HCT116 (cell line): ENCODE data around the gene CIRBP. TPM values are rescaled to one million over a fixed set of nuclear protein-coding genes. Genes with fewer than 3 reads are reported as not detected.

ENCODE experiments used
- ATAC-seq: fragments of 200-7000 bp; cut with Tn5 transposase; 2 replicates; pipeline ENCODE4 v1.9.1; 2020; ENCODE audit warnings: mild to moderate bottlenecking, moderate library complexity
- BruUV-seq: library from RNA; stranded (reverse); fragments of 400-500 nt; replicated peaks from 2 replicates; lab custom pipeline; 2021; lab: Mats Ljungman, UMichigan
- CTCF ChIA-PET: fragments of 300-600 bp; sonication (Branson Sonifier 250); formaldehyde crosslinking; loops from one replicate; lab custom pipeline; 2021; ENCODE audit warnings: antibody characterized with exemption; lab: Charles Lee
- POLR2A ChIA-PET: fragments of 300-600, 350-600 bp; sonication (Branson Sonifier 250); formaldehyde crosslinking; loops from one replicate; lab custom pipeline; 2021; ENCODE audit warnings: antibody characterized with exemption; lab: Charles Lee
- RAD21 ChIA-PET, 2 experiments: fragments of 300-600 bp; sonication (Branson Sonifier 250); formaldehyde crosslinking; loops; one replicate each; lab custom pipeline; 2023; ENCODE audit warnings: low total read pairs in 2 of 2; ENCODE audit not compliant: uncharacterized antibody in 2 of 2, unreplicated experiment in 2 of 2, low non-redundant PET in 1 of 2; lab: Charles Lee
- DNase-seq: peaks from one replicate; pipeline ENCODE4 v3.0.0-alpha.2; 2010; ENCODE audit warnings: low read depth, low spot score
- H2AFZ ChIP-seq: fragments of 200-600 bp; shearing (Covaris generic), sonication (generic); 2 replicates; pipeline ENCODE4 v1.6.1; 2017; ENCODE audit warnings: low read depth, mixed run types, mixed read lengths, antibody characterized with exemption, low read length; ENCODE audit not compliant: poor library complexity, severe bottlenecking
- H3K27ac ChIP-seq: 2 replicates; pipeline ENCODE4 v1.5.1; 2012; ENCODE audit warnings: low read depth, low read length
- H3K27me3 ChIP-seq: fragments of 200-600 bp; sonication (generic); 2 replicates; pipeline ENCODE4 v1.6.1; 2016; ENCODE audit warnings: mixed run types, low read length, mixed read lengths; ENCODE audit not compliant: insufficient read depth
- H3K36me3 ChIP-seq, 2 experiments: fragments of 200-500 bp in 1 of 2; fragments of 200-600 bp in 1 of 2; sonication (Bioruptor generic) in 1 of 2; sonication (generic) in 1 of 2; 2 replicates each; pipeline versions ENCODE4 v1.5.1 to v1.6.1; 2014 to 2016; ENCODE audit warnings: low read length in 2 of 2, inconsistent platforms in 1 of 2, mixed read lengths in 1 of 2, mixed run types in 1 of 2; ENCODE audit not compliant: insufficient read depth in 2 of 2, control insufficient read depth in 1 of 2
- H3K4me1 ChIP-seq, 2 experiments: fragments of 200-600 bp in 1 of 2; sonication (generic) in 1 of 2; 2 replicates each; pipeline versions ENCODE4 v1.5.1 to v1.6.1; 2012 to 2017; ENCODE audit warnings: low read length in 2 of 2, inconsistent platforms in 1 of 2, mild to moderate bottlenecking in 1 of 2, mixed read lengths in 1 of 2, mixed run types in 1 of 2, moderate library complexity in 1 of 2; ENCODE audit not compliant: insufficient read depth in 2 of 2, control insufficient read depth in 1 of 2
- H3K4me2 ChIP-seq: fragments of 200-600 bp; sonication (generic); 2 replicates; pipeline ENCODE4 v1.6.1; 2017; ENCODE audit warnings: mixed run types, low read length, mixed read lengths
- H3K4me3 ChIP-seq, 2 experiments: fragments of 200-600 bp in 1 of 2; sonication (generic) in 1 of 2; replicated peaks in 1 of 2; 2 replicates each; pipeline ENCODE4 v1.5.1; 2011 to 2016; ENCODE audit warnings: low read length in 2 of 2, control low read depth in 1 of 2, low read depth in 1 of 2, mild to moderate bottlenecking in 1 of 2, mixed read lengths in 1 of 2, mixed run types in 1 of 2
- H3K79me2 ChIP-seq: fragments of 200-600 bp; sonication (generic); 2 replicates; pipeline ENCODE4 v1.6.1; 2017; ENCODE audit warnings: mild to moderate bottlenecking, mixed run types, low read length, moderate library complexity, mixed read lengths; ENCODE audit not compliant: insufficient read depth
- H3K9ac ChIP-seq: fragments of 200-600 bp; sonication (generic); 2 replicates; pipeline ENCODE4 v1.6.1; 2016; ENCODE audit warnings: low read length, mixed read lengths
- H3K9me2 ChIP-seq: fragments of 200-600 bp; sonication (generic), shearing (Covaris generic); 2 replicates; pipeline ENCODE4 v1.6.1; 2017; ENCODE audit warnings: mixed run types, mild to moderate bottlenecking, moderate library complexity; ENCODE audit not compliant: insufficient read depth
- H3K9me3 ChIP-seq, 2 experiments: fragments of 200-500 bp in 1 of 2; fragments of 200-600 bp in 1 of 2; sonication (Bioruptor generic) in 1 of 2; sonication (generic) in 1 of 2; 2 replicates each; pipeline ENCODE4 v1.6.1; 2014 to 2017; ENCODE audit warnings: low read length in 2 of 2, mixed read lengths in 2 of 2, inconsistent platforms in 1 of 2, low read depth in 1 of 2, mild to moderate bottlenecking in 1 of 2, mixed run types in 1 of 2, moderate library complexity in 1 of 2; ENCODE audit not compliant: control insufficient read depth in 1 of 2, insufficient read depth in 1 of 2
- H4K20me1 ChIP-seq: fragments of 200-600 bp; sonication (generic), shearing (Covaris generic); 2 replicates; pipeline ENCODE4 v1.6.1; 2017; ENCODE audit warnings: mixed run types, mild to moderate bottlenecking, moderate library complexity; ENCODE audit not compliant: insufficient read depth
- POLR2A ChIP-seq: IDR thresholded peaks from 2 replicates; pipeline ENCODE4 v1.7.0; 2011; ENCODE audit warnings: borderline replicate concordance; ENCODE audit not compliant: insufficient read depth, insufficient read length; ENCODE audit errors: extremely low read depth
- POLR2AphosphoS5 ChIP-seq: IDR thresholded peaks from 2 replicates; pipeline ENCODE4 v1.6.1; 2011; ENCODE audit warnings: mild to moderate bottlenecking, low read depth, low read length, moderate library complexity
- YY1 ChIP-seq: IDR thresholded peaks from 2 replicates; pipeline ENCODE4 v1.6.1; 2011; ENCODE audit warnings: low read length, low read depth, moderate library complexity, mild to moderate bottlenecking; ENCODE audit not compliant: insufficient replicate concordance; ENCODE audit errors: extremely low read depth
- ZFX ChIP-seq: fragments of 450-650 bp; IDR thresholded peaks from 2 replicates; pipeline ENCODE4 v1.6.1; 2017
- ZNF274 ChIP-seq: fragments of 200-500 bp; sonication (Bioruptor generic); IDR thresholded peaks from 2 replicates; pipeline ENCODE4 v1.6.1; 2014; ENCODE audit warnings: mild to moderate bottlenecking, low read depth, low read length, inconsistent platforms
- intact Hi-C: fragments of 100-400 bp; cut with micrococcal nuclease; formaldehyde crosslinking; loops from 2 replicates; pipeline ENCODE4 v1.10.0; 2022
- total RNA-seq: library from RNA; stranded (reverse); gene quantifications from one replicate; pipeline ENCODE4 v1.2.1, GENCODE V29; 2021; ENCODE audit not compliant: unreplicated experiment

CIRBP gene
- total RNA-seq, 1 experiment from 2014 or later, result 276 TPM

DNA sequence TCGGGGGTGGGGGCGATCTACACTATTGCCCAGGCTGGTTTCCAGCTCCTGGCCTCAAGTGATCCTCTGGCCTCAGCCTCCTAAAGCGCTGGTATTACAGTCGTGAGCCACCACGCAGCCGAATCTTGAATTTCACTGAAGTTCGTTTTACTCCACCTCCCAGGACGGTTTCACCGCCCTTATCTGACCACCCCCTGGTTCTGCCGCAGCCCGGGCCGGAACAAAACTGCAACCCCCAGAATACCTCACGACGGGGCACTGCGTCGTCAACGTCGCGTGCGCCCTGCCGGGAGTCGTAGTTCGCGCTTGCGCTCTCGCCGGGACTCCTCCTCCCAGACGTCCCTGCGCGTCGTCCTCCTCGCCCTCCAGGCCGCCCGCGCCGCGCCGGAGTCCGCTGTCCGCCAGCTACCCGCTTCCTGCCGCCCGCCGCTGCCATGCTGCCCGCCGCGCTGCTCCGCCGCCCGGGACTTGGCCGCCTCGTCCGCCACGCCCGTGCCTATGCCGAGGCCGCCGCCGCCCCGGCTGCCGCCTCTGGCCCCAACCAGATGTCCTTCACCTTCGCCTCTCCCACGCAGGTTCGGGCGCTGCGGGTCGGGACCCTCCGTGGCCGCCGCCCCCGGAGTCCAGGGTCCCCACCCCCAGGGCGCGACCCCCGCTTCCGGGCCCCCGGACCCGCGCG, 27.6 kb upstream of the CIRBP start, which contains the start of gene ATP5F1D:
Gene ATP5F1D (plus strand): TSS at position 335 of the 679 bp plus-strand sequence. CDS start 100 bp downstream, at position 435.
- H3K27me3 ChIP-seq, result no peaks in the 10 kb centered on the region
- peaks cover 0 to 16% of the 10 kb centered on the region in 2 experiments; a peak in 1 of 4 replicates for H3K36me3 ChIP-seq
- peak within 1 kb of the TSS; percentile 87 to 89 for H3K4me3 ChIP-seq
- H3K9me2 ChIP-seq, result no peaks in the 10 kb centered on the region
- POLR2A ChIA-PET, result interaction anchor here (0.7 to 1.9 kb wide), 4 partner anchors 25 to 34 kb away, joined by 3 to 20 read pairs (median 4); partner anchors contain the start of genes CIRBP and FAM174C
- H2AFZ ChIP-seq, result no peak within 1 kb of the TSS
- H3K4me2 ChIP-seq, result peak within 1 kb of the TSS; percentile 98
- DNase-seq, result no peak
- peak within 1 kb of the TSS; percentile 99 for H3K9ac ChIP-seq
- H3K9me3 ChIP-seq, result no peaks in the 10 kb centered on the region
- H3K79me2 ChIP-seq, result peaks cover 52% of the 10 kb centered on the region
- RAD21 ChIA-PET, result interaction anchor here in 1 of 2 experiments (1.6 kb wide), 1 partner anchor 25 kb away, joined by 5 read pairs; no protein-coding TSS in a partner anchor
- BruUV-seq, result no TSS peak
- H4K20me1 ChIP-seq, result peaks cover 13% of the 10 kb centered on the region; the same call in 1 of the 2 replicates
- TF ChIP-seq POLR2AphosphoS5, result peak; percentile 80
- no peak for TF ChIP-seq ZNF274
- TF ChIP-seq POLR2A, result peak; percentile 61
- TF ChIP-seq ZFX, result peak; percentile 76
- TF ChIP-seq YY1, result peak; percentile 27
- intact Hi-C loops, result loop anchor here (5.0 to 10.0 kb wide), 3 partner anchors 139 to 447 kb away; partner anchors contain the start of genes CNN2, GPX4, PTBP1 and RNU6-2
- peak within 1 kb of the TSS; percentile 100 for H3K27ac ChIP-seq
- ATAC-seq, result peak; percentile 60
- CTCF ChIA-PET, result interaction anchor here (1.0 to 2.3 kb wide), 5 partner anchors 16 to 215 kb away, joined by 3 to 15 read pairs (median 5); partner anchors contain the start of gene CNN2
- H3K4me1 ChIP-seq, result peaks cover 52 to 70% of the 10 kb centered on the region in 2 experiments
